K562 (cell line): ENCODE results near the gene WDR90. TPM values are rescaled to one million over a fixed set of nuclear protein-coding genes. Genes with fewer than 3 reads are reported as not detected.

ENCODE experiments used
- ATAC-seq: fragments of 200-7000 bp; cut with Tn5 transposase; 3 replicates; pipeline ENCODE4 v1.9.1; 2020; ENCODE audit warnings: moderate library complexity
- BruUV-seq: library from RNA; stranded (reverse); fragments of 400-500 nt; replicated peaks from 2 replicates; lab custom pipeline; 2021; lab: Mats Ljungman, UMichigan
- CTCF ChIA-PET: fragments of 300-600 bp; formaldehyde crosslinking; extraction: SDS; loops from one replicate; lab custom pipeline; 2021; ENCODE audit warnings: low intra/inter-chr PET ratio; lab: Yijun Ruan, JAX
- POLR2A ChIA-PET: fragments of 300-600, 350-650 bp; sonication (Branson Sonifier 250); formaldehyde crosslinking; extraction: SDS; loops from one replicate; lab custom pipeline; 2021; ENCODE audit warnings: antibody characterized with exemption, inconsistent platforms; lab: Yijun Ruan, JAX
- DNase-seq, 4 experiments: peaks; one replicate each; pipeline versions ENCODE4 v3.0.0 to v3.0.0-alpha.2; 2011 to 2018; ENCODE audit warnings: low spot score in 3 of 4, mixed read lengths in 3 of 4; ENCODE audit errors: extremely low read depth in 1 of 4
- FAIRE-seq: peaks from 2 replicates; lab custom pipeline; 2011; peaks lifted over from hg19 to GRCh38; lab: Jason Lieb, UNC
- H2AFZ ChIP-seq: 2 replicates; pipeline ENCODE4 v1.6.0; 2011; ENCODE audit warnings: low read depth, low read length, control low read depth, inconsistent platforms
- H3K27ac ChIP-seq: fragments of 200-600 bp; 3 replicates; pipeline ENCODE4 v1.8.0; 2011; ENCODE audit warnings: low read depth, mild to moderate bottlenecking, control low read depth, inconsistent platforms, low read length, moderate library complexity, mixed read lengths; ENCODE audit errors: extremely low read depth
- H3K27me3 ChIP-seq, 2 experiments: fragments of 300-600 bp in 1 of 2; 2 replicates in 1 of 2; 3 replicates in 1 of 2; pipeline versions ENCODE4 v1.6.0 to v1.8.0; 2011; ENCODE audit warnings: inconsistent platforms in 2 of 2, low read length in 2 of 2, mild to moderate bottlenecking in 1 of 2, mixed read lengths in 1 of 2, moderate library complexity in 1 of 2; ENCODE audit not compliant: control insufficient read depth in 2 of 2, insufficient read depth in 2 of 2
- H3K36me3 ChIP-seq: fragments of 300-600 bp; 3 replicates; pipeline ENCODE4 v1.8.0; 2011; ENCODE audit warnings: mild to moderate bottlenecking, low read length, inconsistent platforms; ENCODE audit not compliant: control insufficient read depth, insufficient read depth
- H3K4me1 ChIP-seq, 2 experiments: fragments of 200-600 bp in 1 of 2; replicated peaks in 1 of 2; 2 replicates in 1 of 2; 3 replicates in 1 of 2; pipeline versions ENCODE4 v1.5.1 to v1.8.0; 2011; ENCODE audit warnings: inconsistent platforms in 2 of 2, low read length in 2 of 2, mild to moderate bottlenecking in 1 of 2, mixed read lengths in 1 of 2, moderate library complexity in 1 of 2; ENCODE audit not compliant: control insufficient read depth in 2 of 2, insufficient read depth in 2 of 2
- H3K4me2 ChIP-seq: 2 replicates; pipeline ENCODE4 v1.6.1; 2011; ENCODE audit warnings: low read length, control low read depth, inconsistent platforms, mixed read lengths; ENCODE audit not compliant: insufficient read depth
- H3K4me3 ChIP-seq: fragments of 200-600 bp; sonication (generic), shearing (Covaris generic); 2 replicates; pipeline ENCODE4 v1.5.1; 2016; ENCODE audit warnings: control low read depth, inconsistent platforms
- H3K79me2 ChIP-seq: fragments of 200-600 bp; 3 replicates; pipeline ENCODE4 v1.8.0; 2011; ENCODE audit warnings: low read length, inconsistent platforms; ENCODE audit not compliant: control insufficient read depth, insufficient read depth
- H3K9ac ChIP-seq, 2 experiments: 2 replicates each; pipeline versions ENCODE4 v1.6.0 to v1.6.1; 2011; ENCODE audit warnings: low read depth in 2 of 2, low read length in 2 of 2, control low read depth in 1 of 2, inconsistent platforms in 1 of 2, mild to moderate bottlenecking in 1 of 2, mixed read lengths in 1 of 2; ENCODE audit not compliant: insufficient read depth in 1 of 2
- H3K9me1 ChIP-seq: one replicate; pipeline ENCODE4 v1.6.0; 2011; ENCODE audit warnings: inconsistent platforms, mild to moderate bottlenecking, low read length, moderate library complexity; ENCODE audit not compliant: control insufficient read depth, insufficient read depth
- H3K9me3 ChIP-seq: replicated peaks from 2 replicates; pipeline ENCODE4 v1.5.1; 2011; ENCODE audit warnings: low read depth, low read length, inconsistent platforms; ENCODE audit not compliant: control insufficient read depth, insufficient read depth
- H4K20me1 ChIP-seq: replicated peaks from 2 replicates; pipeline ENCODE4 v1.6.1; 2011; ENCODE audit warnings: low read length, inconsistent platforms, mixed read lengths; ENCODE audit not compliant: control insufficient read depth, insufficient read depth
- CBFA2T3 ChIP-seq: fragments of 450-650 bp; IDR thresholded peaks from 2 replicates; pipeline ENCODE4 v1.6.1; 2017
- ESRRA ChIP-seq: fragments of 450-650 bp; IDR thresholded peaks from 2 replicates; pipeline ENCODE4 v1.6.1; 2014; ENCODE audit warnings: low read depth, mild to moderate bottlenecking, moderate library complexity, borderline replicate concordance
- EWSR1 ChIP-seq: fragments of 450-650 bp; IDR thresholded peaks from 2 replicates; pipeline ENCODE4 v1.6.1; 2018; ENCODE audit warnings: borderline replicate concordance, mild to moderate bottlenecking, low read depth, moderate library complexity; ENCODE audit not compliant: partially characterized antibody
- KAT2B ChIP-seq: IDR thresholded peaks from one replicate; pipeline ENCODE4 v1.6.1; 2012; ENCODE audit warnings: low read depth, mild to moderate bottlenecking, control low read depth, inconsistent platforms, low read length, moderate library complexity
- MBD2 ChIP-seq: sonication (generic); IDR thresholded peaks from 2 replicates; pipeline ENCODE4 v1.6.1; 2016; ENCODE audit warnings: low read depth, borderline replicate concordance
- ZC3H4 ChIP-seq: sonication (generic); formaldehyde crosslinking; IDR thresholded peaks from 2 replicates; pipeline ENCODE4 v1.9.0; 2021; ENCODE audit warnings: missing genetic modification reagents, borderline replicate concordance
- ZKSCAN1 ChIP-seq: fragments of 150-350 bp; IDR thresholded peaks from 2 replicates; pipeline ENCODE4 v1.6.1; 2016; ENCODE audit warnings: low read depth, low read length
- ZNF12 ChIP-seq: sonication (generic); formaldehyde crosslinking; IDR thresholded peaks from 2 replicates; pipeline ENCODE4 v1.4.0; 2020; ENCODE audit warnings: mild to moderate bottlenecking, missing genetic modification reagents
- ZNF184 ChIP-seq: sonication (generic); formaldehyde crosslinking; IDR thresholded peaks from 2 replicates; pipeline ENCODE4 v1.5.0; 2020; ENCODE audit warnings: missing genetic modification reagents
- ZNF324 ChIP-seq: fragments of 250-450 bp; sonication (Bioruptor Pico); IDR thresholded peaks from 2 replicates; pipeline ENCODE4 v1.4.0; 2020; ENCODE audit warnings: mild to moderate bottlenecking
- ZNF408 ChIP-seq: fragments of 250-450 bp; sonication (Bioruptor Pico); IDR thresholded peaks from 2 replicates; pipeline ENCODE4 v1.4.0; 2020; ENCODE audit warnings: low read depth, mild to moderate bottlenecking, moderate library complexity
- ZNF551 ChIP-seq: fragments of 250-450 bp; sonication (Bioruptor Pico); IDR thresholded peaks from 2 replicates; pipeline ENCODE4 v1.5.0; 2021; ENCODE audit warnings: mild to moderate bottlenecking, moderate library complexity
- ZNF830 ChIP-seq: fragments of 250-450 bp; sonication (Bioruptor Pico); IDR thresholded peaks from 2 replicates; pipeline ENCODE4 v1.5.0; 2021; ENCODE audit warnings: mild to moderate bottlenecking
- WGBS: fragments of 100-300 bp; shearing (Covaris generic); methylation state at CpG from one replicate; pipeline ENCODE4 v1.1.6; 2016; ENCODE audit warnings: low coverage, mixed read lengths; ENCODE audit not compliant: insufficient coverage; ENCODE audit errors: missing lambda C conversion rate; 5-methylcytosine and 5-hydroxymethylcytosine counted together
- in situ Hi-C: fragments of 300-500 bp; cut with MboI; formaldehyde crosslinking; loops from 4 replicates; pipeline ENCODE4 v1.15.0; 2018; ENCODE audit warnings: inconsistent platforms, mixed read lengths
- intact Hi-C: fragments of 100-400 bp; cut with micrococcal nuclease; formaldehyde crosslinking; loops from 2 replicates; pipeline ENCODE4 v1.14.2; 2022
- polyA plus RNA-seq, 8 experiments: library from polyadenylated mRNA; depleted of rRNA in 4 of 8; stranded (reverse) in 5 of 8; unstranded in 3 of 8; fragments of >200 nt; fragmentation: Nextera tagmentation in 2 of 8; fragmentation: Illumina TruSeq in 1 of 8; extraction: Ambion mirVana in 2 of 8; extraction: Trizol in 1 of 8; gene quantifications; 2 replicates each; pipeline versions ENCODE4 v1.2.1 to v1.2.3, GENCODE V29; 2011 to 2014; ENCODE audit warnings: inconsistent platforms in 1 of 8, missing spikeins in 1 of 8
- total RNA-seq, 7 experiments: library from RNA; depleted of rRNA in 6 of 7; stranded (reverse); fragments of >200 nt in 6 of 7; fragmentation: Illumina TruSeq in 2 of 7; extraction: Trizol in 2 of 7; gene quantifications; 2 replicates each; pipeline versions ENCODE4 v1.2.1 to v1.2.3, GENCODE V29; 2011 to 2021; ENCODE audit warnings: low replicate concordance in 1 of 7
- TF ChIP-seq, protein P1 (sequence below): fragments of 450-650 bp; IDR thresholded peaks from 2 replicates; pipeline ENCODE4 v1.6.1; 2017; ENCODE audit warnings: mild to moderate bottlenecking, moderate library complexity
- TF ChIP-seq, protein P2 (sequence below): fragments of 450-650 bp; IDR thresholded peaks from one replicate; pipeline ENCODE4 v1.6.1; 2018; ENCODE audit warnings: mild to moderate bottlenecking, moderate library complexity; ENCODE audit not compliant: partially characterized antibody
- TF ChIP-seq, protein P3 (sequence below): sonication (generic); formaldehyde crosslinking; IDR thresholded peaks from 2 replicates; pipeline ENCODE4 v1.8.0; 2022; ENCODE audit warnings: mild to moderate bottlenecking, missing genetic modification reagents
- TF ChIP-seq, protein P4 (sequence below): fragments of 450-650 bp; IDR thresholded peaks from 2 replicates; pipeline ENCODE4 v1.6.1; 2017; ENCODE audit warnings: antibody characterized with exemption

The WDR90 gene
- total and polyA plus RNA-seq, 9 of the 15 experiments (the other 6 are each of a cell fraction or from before 2014, with no cell fraction given): 0.44 to 12.6 (median 3.3) TPM

DNA sequence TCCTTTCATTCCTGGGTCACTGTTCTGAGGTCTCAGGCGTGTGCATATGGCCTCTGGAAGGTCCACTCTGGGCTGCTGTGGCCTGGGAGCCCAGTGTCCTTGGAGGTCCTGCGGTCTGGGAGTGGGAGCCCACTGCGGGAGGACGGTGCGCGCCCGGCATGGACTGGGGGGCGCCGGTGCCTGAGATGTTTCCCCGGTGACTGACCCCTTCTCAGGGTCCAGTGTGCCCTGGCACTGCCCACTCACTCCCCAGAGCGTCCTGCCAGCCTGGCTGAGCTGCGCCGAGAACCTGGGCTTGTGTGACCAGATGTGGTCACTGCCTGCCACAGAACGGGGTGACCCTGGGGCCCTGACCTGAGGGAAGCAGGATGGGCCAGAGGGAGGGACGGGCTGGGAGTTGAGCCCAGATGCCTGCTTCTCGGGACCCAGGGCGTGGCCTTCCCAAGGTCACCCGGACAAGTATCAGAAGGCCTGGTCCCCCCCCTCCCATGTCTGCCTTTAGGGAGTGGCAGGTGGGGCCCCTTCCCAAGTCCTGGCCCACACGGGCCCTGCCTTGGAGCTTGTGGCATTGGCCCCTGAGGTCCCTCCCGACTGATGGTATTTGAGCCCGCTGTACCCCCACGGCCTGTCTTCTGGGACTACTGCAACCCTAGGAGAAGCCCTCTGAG lies 25.2 kb downstream of the WDR90 start:
- intact Hi-C loops (no loop called here), in situ Hi-C loops (loop anchor here (10.0 kb wide), 1 partner anchor 280 kb away; the partner anchor contains the start of gene NME4)
- H3K27me3 ChIP-seq: no peaks in the 10 kb centered on the region
- peak overlapping the region; percentile 72; the same call in 2 of the 3 replicates for H3K27ac ChIP-seq
- peak in 2 of 4 experiments; percentile 17 to 47 for DNase-seq
- FAIRE-seq: peak; percentile 52
- peak overlapping the region; percentile 79 for H3K4me2 ChIP-seq
- BruUV-seq: no TSS peak
- no peak overlapping the region; the same call in 1 of the 2 replicates for H3K4me3 ChIP-seq
- 63% methylated on average over 16 of the region's 22 CpGs for WGBS
- H3K79me2 ChIP-seq: peaks cover 14% of the 10 kb centered on the region
- H3K9me3 ChIP-seq: no peaks in the 10 kb centered on the region
- H2AFZ ChIP-seq: no peak overlapping the region
- ATAC-seq: peak; percentile 7; the same call in 2 of the 3 replicates
- 0 out of 2 replicates have a peak, but pooled peaks cover 4% of the 10 kb centered on the region for H4K20me1 ChIP-seq
- peaks cover 23 to 98% of the 10 kb centered on the region in 2 experiments for H3K4me1 ChIP-seq
- CTCF ChIA-PET: no interaction called here
- H3K36me3 ChIP-seq: peaks cover 59% of the 10 kb centered on the region
- POLR2A ChIA-PET: interaction anchor here (0.5 to 1.7 kb wide), 4 partner anchors 8 to 304 kb away, joined by 3 to 6 read pairs (median 4); partner anchors contain the start of genes JMJD8 and MRPL28
- H3K9ac ChIP-seq: peak overlapping the region; percentile 32 to 93; a peak in 3 of 4 replicates
- H3K9me1 ChIP-seq: no peaks in the 10 kb centered on the region
- TF ChIP-seq, protein P1, sequence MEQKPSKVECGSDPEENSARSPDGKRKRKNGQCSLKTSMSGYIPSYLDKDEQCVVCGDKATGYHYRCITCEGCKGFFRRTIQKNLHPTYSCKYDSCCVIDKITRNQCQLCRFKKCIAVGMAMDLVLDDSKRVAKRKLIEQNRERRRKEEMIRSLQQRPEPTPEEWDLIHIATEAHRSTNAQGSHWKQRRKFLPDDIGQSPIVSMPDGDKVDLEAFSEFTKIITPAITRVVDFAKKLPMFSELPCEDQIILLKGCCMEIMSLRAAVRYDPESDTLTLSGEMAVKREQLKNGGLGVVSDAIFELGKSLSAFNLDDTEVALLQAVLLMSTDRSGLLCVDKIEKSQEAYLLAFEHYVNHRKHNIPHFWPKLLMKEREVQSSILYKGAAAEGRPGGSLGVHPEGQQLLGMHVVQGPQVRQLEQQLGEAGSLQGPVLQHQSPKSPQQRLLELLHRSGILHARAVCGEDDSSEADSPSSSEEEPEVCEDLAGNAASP: no peak
- no peak for TF ChIP-seq CBFA2T3
- no peak for TF ChIP-seq EWSR1
- no peak for TF ChIP-seq KAT2B
- TF ChIP-seq ZNF551 (CRISPR knock-in tag): no peak
- TF ChIP-seq ZNF830 (CRISPR knock-in tag): no peak; the same call in 1 of the 2 replicates
- TF ChIP-seq, protein P2, sequence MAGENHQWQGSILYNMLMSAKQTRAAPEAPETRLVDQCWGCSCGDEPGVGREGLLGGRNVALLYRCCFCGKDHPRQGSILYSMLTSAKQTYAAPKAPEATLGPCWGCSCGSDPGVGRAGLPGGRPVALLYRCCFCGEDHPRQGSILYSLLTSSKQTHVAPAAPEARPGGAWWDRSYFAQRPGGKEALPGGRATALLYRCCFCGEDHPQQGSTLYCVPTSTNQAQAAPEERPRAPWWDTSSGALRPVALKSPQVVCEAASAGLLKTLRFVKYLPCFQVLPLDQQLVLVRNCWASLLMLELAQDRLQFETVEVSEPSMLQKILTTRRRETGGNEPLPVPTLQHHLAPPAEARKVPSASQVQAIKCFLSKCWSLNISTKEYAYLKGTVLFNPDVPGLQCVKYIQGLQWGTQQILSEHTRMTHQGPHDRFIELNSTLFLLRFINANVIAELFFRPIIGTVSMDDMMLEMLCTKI: no peak
- TF ChIP-seq ZNF408 (CRISPR knock-in tag): no peak
- TF ChIP-seq ZNF324: no peak
- TF ChIP-seq, protein P3, sequence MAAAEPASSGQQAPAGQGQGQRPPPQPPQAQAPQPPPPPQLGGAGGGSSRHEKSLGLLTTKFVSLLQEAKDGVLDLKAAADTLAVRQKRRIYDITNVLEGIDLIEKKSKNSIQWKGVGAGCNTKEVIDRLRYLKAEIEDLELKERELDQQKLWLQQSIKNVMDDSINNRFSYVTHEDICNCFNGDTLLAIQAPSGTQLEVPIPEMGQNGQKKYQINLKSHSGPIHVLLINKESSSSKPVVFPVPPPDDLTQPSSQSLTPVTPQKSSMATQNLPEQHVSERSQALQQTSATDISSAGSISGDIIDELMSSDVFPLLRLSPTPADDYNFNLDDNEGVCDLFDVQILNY (CRISPR knock-in tag): no peak
- TF ChIP-seq MBD2: 0 out of 2 replicates have a peak, but pooled peaks have one; percentile 9
- peak; percentile 89 for TF ChIP-seq ESRRA
- 0 out of 2 replicates have a peak, but pooled peaks have one; percentile 4 for TF ChIP-seq ZNF12 (CRISPR knock-in tag)
- TF ChIP-seq ZNF184: no peak
- 0 out of 2 replicates have a peak, but pooled peaks have one; percentile 48 for TF ChIP-seq ZC3H4 (CRISPR knock-in tag)
- TF ChIP-seq ZKSCAN1: no peak
- TF ChIP-seq, protein P4, sequence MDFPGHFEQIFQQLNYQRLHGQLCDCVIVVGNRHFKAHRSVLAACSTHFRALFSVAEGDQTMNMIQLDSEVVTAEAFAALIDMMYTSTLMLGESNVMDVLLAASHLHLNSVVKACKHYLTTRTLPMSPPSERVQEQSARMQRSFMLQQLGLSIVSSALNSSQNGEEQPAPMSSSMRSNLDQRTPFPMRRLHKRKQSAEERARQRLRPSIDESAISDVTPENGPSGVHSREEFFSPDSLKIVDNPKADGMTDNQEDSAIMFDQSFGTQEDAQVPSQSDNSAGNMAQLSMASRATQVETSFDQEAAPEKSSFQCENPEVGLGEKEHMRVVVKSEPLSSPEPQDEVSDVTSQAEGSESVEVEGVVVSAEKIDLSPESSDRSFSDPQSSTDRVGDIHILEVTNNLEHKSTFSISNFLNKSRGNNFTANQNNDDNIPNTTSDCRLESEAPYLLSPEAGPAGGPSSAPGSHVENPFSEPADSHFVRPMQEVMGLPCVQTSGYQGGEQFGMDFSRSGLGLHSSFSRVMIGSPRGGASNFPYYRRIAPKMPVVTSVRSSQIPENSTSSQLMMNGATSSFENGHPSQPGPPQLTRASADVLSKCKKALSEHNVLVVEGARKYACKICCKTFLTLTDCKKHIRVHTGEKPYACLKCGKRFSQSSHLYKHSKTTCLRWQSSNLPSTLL: no peak
